RKO (cell line): ENCODE data around the gene SPAG17.

ENCODE experiments used
- DNase-seq: peaks from one replicate; pipeline ENCODE4 v3.0.0-alpha.2; 2016; ENCODE audit warnings: low spot score

Gene SPAG17

DNA sequence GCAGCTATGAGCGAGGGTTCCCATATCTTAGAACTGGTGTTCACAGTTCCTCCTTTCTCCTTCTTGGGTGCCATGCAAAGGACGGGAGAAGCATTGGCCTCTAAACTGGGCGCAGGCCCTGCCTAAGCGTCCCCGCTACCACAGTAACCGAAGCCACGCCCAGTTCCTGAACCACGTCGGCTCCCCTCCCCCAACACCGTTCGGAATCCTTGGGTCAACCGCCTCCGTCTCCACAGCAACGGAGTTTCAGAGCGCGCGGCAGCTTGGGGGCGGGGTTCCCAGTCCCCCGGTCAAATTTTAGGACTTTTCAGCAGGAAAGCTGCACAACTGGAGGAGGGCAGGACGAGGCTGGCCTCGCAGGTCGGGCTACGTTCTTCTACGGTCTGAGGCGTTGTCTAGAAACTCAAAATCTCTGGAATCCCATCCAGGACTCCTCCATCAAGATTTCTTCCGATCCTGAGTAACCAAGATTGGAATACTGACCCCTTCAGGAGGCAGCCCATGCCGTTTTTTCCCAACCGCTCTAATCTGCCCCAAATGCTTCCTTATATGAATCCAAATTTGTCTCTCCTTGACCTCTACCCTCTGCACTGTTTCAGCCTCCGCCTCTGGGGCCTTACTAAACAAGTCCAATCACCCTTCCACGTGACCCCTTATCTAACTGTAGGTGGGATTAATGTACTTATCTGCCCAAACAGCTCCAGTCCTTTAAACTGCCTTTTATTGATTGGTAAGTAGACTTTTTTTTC is at the start of gene SPAG17:
Gene SPAG17 (minus strand): TSS at position 145 of the 749 bp plus-strand sequence. CDS start 71 bp downstream, at position 74.
- DNase-seq, result no peak

DNA sequence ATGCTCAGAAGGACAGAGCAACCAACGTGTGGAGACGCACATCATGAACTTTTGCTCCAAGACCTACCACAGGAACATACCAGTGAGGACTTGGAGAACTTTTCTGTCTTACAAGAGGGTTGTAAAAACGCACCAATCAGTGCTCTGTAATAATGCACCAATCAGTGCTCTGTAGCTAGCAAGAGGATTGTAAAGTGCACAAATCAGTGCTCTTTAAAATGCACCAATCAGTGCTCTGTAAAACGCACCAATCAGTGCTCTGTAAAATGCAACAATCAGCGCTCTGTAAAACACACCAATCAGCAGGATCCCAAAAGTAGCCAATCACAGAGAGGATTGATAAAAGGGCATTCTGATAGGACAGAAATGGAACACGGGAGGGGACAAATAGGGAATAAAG is 40.4 kb upstream of the SPAG17 start:
- no peak for DNase-seq

DNA sequence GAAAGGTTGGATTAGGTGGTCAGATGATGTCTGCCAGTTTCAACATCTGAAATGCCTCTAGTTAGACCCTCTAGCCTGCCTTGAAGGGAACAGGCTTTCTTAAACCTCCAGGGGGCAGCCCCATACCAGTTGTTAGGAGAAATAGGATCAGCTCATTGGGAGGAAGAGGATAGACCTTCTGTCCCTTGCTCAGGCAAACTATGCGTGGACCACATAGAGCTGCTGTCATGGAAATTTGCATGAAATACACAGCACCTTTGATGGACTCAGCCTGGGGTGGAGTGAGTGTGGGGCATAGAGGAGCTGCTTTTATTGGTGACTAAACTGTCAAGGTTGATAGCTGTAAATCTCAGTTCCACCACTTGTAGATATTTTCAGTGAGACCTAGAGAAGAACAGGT is 38.4 kb upstream of the SPAG17 start:
- no peak for DNase-seq

GRCh38 chr1:118219438-118219837 is 34.4 kb upstream of the SPAG17 start:
- DNase-seq, result no peak

DNA sequence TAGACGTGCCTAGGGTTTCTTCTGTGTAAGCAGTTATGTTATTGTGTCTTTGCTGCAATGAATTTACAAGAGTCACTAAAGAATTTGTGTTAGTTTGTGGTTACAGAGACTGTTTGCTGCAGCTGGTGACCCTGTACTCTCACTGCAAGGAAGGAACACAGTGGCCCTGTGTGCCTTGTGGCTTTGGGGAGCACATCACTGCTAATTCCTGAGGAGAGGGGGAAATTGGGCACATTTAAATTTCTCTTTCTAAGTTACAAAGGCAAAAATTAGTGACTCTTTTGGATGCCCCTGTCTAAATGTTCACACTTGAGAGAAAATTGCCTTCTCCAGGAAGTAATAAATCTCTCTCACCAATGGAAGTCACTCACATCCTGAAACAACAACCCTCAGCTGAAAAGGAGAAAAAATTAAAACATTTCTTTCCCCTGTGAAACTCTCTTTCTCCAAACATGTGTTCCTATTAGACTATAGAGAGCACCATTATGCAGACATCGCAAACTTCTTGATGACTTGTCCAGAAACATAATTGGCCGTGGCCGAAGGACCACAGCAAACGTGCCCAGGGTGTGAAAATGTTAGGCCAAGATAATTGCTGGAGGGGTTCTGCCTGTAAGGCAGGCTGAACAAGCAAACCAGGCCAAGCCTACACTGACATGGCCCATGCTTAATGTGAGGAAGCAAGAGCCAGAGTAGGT is 32.3 kb upstream of the SPAG17 start:
- no peak for DNase-seq

DNA sequence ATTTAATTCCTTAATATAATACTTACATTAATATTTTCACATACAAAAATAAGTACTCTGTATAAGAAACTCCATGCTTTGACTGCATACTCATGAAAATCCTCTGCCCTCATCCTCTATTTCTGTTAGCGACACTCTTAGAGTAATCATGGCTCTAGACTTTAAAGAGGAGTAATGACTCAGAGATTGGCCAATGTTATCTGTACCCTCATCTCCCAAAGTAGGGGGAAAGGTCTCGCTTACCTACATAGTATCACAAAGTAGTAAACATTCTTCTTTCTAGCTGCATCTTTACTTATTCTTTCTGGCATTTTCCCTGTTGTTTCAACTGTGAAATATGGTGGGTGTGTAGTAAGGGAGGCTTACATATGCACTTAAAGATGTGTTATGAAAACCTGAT is 29.8 kb upstream of the SPAG17 start:
- DNase-seq, result no peak

- no peak for DNase-seq
These were observed 25.7 kb upstream of the SPAG17 start for GRCh38 chr1:118210723-118211110.

GRCh38 chr1:118210051-118210722 is 25.2 kb upstream of the SPAG17 start:
- DNase-seq, result no peak

GRCh38 chr1:118209648-118210047 is 24.6 kb upstream of the SPAG17 start:
- no peak for DNase-seq

DNA sequence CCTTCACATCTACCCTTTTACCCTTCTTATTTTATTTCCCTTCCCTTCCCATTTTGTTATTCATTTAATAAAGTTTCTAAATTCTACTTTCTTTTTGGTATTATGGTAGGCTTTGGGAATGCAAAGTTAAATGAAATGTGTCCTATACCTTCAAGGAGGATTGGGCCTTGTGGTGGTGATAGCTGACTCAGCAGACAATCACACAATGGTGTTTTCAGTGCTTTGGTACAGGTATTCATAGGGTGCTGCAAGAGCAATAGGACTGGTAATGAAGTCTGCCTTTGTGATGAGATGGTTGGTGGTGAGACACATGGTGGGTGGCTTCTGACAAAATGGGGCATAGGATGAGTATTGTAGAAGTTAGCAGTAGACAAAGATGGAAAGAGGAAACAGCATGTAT is 21.9 kb upstream of the SPAG17 start:
- DNase-seq, result no peak

GRCh38 chr1:118204648-118205047 is 19.6 kb upstream of the SPAG17 start:
- no peak for DNase-seq

DNA sequence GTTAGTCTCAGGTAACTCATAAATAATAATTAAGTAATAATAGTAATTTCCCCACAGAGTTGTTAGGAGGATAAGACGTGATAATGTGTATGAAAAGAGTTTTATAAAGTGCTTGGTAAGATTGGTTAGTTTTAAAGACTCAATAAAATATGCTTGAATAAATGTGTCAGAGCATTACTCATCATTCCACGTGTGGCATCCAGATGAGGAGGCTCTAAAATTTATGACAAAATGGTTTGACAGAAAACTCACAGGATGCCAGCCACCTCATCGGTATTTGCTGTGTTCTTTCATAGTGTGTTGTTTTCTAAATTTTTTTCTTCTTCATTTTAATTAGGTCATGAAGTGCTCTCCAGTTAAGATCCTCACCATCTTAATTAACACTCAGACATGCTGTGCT is 19.1 kb upstream of the SPAG17 start:
- DNase-seq, result peak; percentile 29

DNA sequence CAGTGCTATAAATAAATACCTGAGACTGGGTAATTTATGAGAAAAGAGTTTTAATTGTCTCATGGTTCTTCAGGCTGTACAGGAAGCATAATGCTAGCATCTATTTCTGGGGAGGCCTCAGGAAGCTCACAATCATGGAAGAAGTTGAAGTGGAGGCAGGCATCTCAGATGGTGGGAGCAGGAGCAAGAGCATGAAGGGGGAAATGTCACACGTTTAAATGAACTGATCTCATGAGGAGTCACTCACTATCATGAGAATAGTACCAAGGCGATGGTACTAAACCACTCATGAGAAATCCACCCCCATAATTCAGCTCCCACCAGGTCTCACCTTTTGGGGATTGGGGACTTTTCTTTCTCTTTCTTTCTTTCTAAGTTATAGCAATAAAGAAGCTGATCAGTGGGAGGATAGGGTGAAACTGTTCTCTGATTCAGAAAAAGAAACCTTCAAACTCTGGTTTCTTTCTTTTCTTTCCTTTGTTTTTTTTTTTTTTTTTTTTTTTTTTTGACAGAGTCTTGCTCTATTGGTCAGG is 17.1 kb upstream of the SPAG17 start:
- DNase-seq, result no peak

DNA sequence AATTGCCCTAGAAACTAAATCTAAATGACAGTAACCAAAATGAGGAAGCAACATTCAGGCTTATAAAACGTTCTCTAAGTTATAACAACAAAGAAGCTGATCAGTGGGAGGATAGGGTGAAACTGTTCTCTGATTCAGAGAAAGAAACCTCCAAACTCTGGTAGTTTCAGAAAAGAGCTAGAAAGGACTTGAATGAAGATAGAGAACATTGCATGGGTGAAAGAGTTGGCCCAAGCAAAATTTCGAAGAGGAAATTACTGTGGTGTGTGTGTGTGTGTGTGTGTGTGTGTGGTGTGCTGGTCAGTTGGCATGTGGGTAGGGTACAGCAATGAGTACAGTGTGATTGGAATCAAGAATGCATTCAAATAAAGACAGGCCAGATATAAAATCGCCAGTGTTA is 16.5 kb upstream of the SPAG17 start:
- no peak for DNase-seq

- no peak for DNase-seq
These were observed 15.8 kb upstream of the SPAG17 start for GRCh38 chr1:118200836-118201235.

- DNase-seq, result no peak
These were observed 5.5 kb upstream of the SPAG17 start for GRCh38 chr1:118190561-118190960.

DNA sequence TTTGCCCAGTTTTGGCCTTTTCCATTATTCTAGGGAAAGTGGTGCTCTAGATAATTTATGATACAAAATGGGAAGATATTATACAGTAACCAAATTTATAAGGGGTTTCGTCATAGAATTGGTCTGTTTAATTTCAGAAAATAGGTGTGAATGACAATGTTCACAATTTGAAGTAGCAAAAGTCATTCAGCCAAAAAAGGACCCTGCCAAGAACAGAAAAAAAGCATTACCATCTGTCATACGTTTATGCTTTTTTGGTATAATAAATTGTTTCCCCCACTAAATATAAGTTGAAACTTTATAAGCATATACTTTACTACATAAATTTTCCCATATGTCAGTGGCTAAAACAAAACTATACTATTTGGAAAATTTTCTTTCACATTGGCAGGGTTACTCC is 4.5 kb upstream of the SPAG17 start:
- DNase-seq, result no peak

DNA sequence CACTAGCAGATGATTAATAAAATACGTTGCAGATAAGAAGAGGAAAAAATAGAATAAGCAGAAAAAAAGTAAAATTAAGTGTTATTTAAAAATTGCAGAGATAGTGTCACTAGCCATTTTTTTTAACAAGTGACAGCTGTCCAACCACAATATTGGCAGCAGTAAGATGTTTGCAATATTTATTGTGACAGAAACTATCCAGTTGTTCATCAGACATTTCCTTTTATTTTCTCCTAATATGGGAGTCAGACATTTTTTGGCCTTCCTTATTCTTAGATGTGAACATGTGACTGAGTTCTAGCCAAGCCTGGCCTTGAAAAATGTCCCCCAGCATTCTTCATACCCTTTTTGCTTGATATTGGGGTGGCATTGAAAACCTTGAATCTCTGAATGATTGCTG is 3.4 kb upstream of the SPAG17 start:
- DNase-seq, result no peak

GRCh38 chr1:118186026-118186425 is 998 bp upstream of the SPAG17 start:
- no peak for DNase-seq

DNA sequence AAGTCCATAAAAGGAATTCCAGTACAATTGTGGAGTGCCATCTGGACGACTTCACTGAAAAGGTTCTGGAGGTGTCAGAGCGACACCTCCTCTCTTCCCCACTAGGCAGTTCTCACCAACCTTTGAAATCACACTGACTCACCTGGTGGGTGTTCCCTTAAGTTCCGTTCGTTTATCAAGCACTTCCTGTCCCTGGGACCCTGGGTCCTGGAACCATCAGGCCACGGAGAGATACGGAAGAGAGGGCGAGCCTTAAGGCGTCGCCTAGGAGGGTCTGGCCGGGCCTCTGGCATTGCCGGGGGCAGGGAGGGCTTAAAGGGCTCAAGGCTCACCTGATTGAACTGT is 317 bp downstream of the SPAG17 start:
- no peak for DNase-seq

DNA sequence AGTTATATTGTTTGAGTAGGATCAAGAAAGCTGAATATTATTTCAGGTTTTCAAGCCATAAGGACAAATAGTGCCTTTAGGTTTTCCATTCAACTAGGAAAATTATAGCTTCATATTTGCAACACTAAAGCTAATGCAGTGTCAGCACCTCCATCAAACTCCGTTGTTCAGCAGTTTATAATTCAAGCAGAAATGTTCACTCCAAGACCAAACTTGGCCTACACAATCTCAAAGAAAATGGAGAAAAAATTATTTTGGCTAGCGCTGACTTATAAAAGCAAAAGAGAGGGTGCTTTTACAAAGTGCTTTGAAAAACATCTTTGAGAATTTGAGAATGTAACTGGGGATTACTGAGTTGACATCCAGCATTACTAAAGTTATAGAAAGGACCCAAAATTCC is 1.4 kb downstream of the SPAG17 start:
- DNase-seq, result no peak

DNA sequence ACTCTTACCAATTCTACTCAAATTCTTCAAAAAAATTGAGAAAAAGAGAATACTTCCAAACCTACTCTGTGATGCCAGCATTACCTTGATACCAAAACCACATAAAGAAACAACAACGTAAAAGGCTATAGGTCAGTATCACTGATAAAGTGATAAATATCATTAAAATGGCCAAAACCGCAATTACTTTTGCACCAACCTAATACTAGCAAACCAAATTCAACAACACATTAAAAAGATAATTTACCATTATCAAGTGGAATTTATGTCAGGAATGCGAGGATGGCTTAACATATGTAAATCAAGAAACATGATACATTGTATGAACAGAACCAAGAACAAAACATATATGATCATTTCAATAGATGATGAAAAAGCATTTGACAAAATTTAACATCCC is 7.0 kb downstream of the SPAG17 start:
- no peak for DNase-seq

DNA sequence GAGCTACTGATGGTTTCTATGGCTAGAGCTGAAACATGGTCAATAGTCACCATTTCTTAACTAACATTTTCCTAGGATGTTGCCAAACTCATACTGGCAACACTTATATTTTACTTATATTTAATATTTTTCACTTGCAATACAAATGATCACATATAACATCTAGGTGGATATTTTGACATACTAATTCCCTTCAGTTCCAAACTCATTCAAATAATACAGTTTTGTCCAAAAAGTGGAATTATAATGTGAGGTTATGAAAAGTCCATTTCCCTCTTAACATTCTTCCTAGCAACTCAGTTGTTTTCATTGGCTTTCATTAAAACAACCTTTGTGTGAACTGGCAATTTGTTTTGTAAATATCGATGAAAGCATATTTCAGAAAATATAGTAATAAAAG is 16.0 kb downstream of the SPAG17 start:
- DNase-seq, result no peak
